Suppressor macrophage treated with lipopolysaccharide for 1 hour (primary cell): ENCODE results near the gene WDR1.
"Not testable (repeated sequence)": the region's sequence is repeated elsewhere in the genome, so short reads cannot be mapped to it uniquely, and the experiment has no call there.

Source experiments
- DNase-seq, 3 donors: peaks; one replicate each; pipeline ENCODE4 v3.0.0-alpha.2; 2020 to 2022

Gene WDR1

GRCh38 chr4:10131202-10131601, 14.6 kb upstream of the WDR1 start:
- no peak for DNase-seq

DNA sequence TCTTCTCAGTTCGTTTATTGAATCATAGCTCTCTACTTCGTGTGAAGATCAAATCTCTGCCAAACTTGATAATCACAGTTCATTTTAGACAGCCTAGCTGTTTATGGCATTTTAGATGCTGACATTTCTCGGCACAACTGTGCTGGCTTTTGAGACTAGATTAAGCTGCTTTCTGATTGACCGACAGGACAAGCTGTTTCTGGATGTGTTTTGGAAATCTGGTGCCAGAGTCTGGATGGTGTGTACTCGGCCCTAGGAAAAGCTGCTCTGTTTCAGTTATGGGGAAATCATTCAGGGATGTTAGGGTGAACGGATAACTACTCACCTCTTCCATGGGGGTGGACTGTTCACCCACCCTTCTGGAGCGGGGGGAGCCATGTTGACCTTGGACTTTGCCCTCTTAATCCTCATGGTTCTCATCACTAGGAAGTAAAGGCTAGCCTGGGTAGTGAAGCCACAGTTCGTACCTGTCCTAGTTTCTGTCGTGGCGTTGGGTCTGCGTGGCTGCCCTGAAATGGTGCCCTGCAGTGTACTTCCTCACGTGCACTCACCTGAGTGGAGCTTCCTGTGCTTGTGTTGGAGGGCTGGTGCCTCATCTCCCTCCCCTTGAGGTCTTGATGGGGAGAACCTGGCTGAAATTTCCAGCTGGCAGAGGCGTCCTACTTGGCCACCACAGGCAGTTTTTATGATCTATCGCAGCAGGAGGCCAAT, 13.7 kb upstream of the WDR1 start:
- no peak for DNase-seq

GRCh38 chr4:10129196-10130177, 12.9 kb upstream of the WDR1 start:
- DNase-seq: no peak

DNA sequence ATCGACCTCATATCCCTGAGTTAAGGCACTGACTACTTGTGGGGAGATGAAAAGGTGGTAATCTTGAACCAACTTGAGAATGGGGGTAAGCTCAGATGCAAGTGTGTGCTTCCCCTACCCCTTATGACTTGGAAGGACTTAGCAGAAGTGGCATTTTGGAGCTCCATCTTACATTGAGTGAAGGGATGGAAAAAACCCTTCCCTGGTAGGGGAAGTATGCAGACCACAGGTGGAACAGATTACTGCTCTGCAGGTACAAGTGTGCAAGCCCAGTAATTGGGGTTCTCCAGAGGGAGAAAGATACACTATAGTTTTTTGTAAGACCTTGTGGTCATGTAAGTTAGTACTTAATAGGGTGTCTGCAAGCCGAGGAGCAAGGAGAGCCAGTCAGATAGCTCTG, 12.2 kb upstream of the WDR1 start:
- no peak for DNase-seq

GRCh38 chr4:10127531-10127930, 10.9 kb upstream of the WDR1 start:
- not testable (repeated sequence) for DNase-seq

GRCh38 chr4:10124167-10124930, 7.8 kb upstream of the WDR1 start:
- peak in 1 of 3 donors; percentile 13 for DNase-seq

- DNase-seq: peak in 1 of 3 donors; percentile 13
These were observed 6.9 kb upstream of the WDR1 start for GRCh38 chr4:10123227-10124101.

DNA sequence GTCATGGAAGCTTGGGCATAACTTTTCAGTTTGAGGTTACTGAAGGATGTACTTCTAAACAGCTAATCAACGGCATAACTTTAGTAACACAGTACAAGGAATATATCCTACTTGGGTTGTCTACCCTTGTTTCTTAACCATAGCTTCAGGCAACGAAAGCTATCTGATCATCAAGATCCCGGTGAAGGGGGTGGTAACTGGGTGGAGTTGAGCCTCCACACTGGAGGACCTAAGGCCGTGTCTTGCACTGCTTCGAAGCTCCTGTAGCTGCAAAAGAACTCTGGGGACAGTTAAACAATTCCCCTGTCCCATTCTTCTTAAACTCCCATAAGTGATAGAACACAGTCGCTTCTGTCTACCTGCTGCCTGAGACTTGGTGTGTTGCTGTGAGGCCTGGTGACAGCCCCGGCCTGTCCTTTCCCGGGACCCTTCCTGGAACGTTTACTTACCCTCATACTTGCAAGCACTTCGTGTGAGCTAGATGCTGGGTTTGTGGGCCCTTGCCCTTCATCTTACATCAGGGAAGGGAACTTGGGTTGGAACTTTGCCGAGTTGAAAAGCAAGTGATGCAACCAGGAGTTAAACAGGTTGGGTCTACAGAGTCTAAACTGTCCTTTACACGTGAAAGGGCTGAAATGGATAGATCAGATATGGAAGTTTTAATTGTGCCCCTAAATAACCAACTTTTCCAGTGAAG, 5.8 kb upstream of the WDR1 start:
- no peak for DNase-seq

DNA sequence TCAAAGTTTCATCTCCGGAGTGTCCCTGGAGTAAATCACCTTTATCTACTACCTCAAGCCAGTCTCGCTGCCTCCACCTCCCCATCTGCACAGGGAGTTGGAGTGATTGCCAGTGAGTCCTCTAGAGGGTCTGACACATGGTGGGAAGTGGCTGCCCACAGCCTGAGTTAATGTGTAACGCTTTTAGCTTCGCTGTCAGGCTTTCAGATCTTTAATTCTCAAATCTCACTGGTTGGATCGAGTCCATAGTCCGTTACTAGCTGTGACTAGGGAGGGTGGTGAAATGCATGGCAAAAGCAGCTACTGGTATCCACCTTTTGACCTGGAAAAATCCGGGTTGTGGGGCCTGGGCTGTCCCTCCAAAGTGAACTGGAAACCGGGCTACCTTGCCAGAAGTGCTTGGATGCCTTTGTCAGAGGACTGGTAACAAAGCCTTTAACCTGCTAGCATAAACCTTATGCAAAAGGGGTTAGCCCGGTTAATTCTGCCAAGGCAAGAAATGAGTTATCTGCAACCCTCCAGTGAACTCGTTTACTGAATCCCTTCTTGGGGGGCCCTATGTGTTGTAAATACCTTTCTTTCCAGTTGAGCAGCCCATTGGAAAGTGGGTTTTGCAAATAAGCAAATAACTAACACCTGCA, 5.1 kb upstream of the WDR1 start:
- no peak for DNase-seq

DNA sequence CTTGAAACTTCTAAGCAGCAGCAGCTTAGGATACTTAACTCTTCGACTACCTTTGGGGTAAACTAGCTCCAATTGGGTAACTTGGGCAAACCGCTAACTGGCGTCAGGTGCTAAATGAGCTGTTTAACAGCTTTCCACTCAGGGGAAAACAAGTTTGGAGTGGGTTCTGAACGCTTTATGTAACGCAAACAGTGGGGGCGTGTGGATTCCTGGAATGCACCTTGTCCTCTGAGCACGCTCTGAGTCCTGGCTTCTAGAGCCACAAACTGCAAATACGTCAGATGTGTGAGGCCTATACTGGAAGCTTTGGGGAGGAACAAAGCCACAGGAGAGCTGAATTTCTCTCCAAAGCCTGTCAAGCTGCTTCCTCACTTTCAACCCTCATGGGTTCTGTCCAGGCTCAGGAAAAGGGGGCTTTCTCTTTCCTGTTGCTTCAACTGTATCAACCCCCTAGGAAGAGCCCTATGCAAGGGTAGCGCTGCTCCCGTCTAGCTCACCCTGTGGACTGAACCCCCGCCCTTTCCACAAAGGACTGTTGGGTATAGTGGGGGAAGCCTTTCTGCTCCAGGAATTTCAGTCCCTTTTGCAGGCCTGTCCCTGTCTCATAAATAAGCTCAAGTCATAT, 4.5 kb upstream of the WDR1 start:
- no peak for DNase-seq

- no peak for DNase-seq
These were observed 3.2 kb upstream of the WDR1 start for GRCh38 chr4:10119773-10120172.

DNA sequence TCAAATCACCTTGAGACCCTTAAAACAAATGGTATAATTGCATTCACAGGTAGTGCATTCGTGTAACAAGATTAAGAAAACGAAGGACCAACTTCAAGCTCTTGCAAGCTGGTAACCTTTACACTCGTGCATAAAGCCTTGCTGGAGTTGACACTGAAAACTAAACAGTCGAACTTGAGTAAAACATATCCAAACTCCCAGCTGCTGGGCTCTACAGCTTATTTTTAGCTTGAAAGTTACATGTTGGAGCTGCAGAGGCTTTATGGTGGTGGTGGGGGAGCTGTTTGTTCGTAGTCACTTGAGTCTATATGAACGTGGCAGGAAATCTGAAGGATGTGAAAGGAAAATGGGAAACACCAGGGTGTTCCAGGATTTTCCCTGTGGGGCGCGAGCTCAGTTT, 2.7 kb upstream of the WDR1 start:
- DNase-seq: no peak

DNA sequence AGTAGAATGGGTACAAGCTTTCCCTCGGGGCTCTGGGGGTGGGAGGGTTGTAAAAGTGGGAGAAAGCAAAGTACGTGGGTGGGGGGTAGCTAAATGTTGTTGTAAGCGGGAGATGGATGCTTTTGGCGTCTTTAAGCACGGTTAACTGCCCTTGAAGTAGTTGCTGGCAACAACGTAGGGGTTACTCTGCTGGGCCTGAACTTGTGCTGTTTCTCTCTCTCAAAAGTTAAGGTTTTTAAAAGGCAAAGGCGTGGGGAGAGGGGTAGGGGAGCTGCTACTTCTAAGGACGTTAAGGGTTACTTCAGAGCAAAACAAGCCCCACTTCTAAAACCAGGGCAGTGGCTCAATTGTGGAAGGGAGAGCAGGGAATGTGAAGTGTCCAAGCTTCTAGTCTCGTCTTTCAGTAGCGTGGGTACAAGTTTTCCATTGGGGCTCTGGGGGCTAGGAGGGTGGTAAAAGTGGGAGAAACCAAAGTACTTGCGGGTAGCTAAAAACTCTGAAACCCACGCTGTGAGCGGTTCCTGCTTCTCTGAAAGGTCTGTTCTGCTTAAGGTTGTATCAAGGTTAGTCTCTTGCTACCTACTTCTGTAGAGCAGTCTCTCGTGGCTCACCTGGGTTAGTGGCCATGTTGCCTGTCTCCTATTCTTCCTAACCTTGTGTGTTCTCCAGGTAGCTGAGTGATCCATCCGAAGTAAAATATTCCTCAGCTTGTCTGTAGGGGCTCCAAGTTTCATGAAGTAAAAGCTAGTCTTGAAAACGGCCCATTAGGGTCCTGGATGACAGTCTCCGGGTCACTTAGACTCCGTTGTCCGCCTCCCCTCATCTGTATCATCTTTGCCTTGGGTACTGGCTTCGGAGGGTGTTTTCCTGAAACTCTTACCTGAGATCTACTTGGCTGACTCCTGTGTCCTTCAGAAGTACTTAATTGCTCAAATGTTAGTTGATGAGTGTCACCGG, 1.7 kb upstream of the WDR1 start:
- no peak for DNase-seq

DNA sequence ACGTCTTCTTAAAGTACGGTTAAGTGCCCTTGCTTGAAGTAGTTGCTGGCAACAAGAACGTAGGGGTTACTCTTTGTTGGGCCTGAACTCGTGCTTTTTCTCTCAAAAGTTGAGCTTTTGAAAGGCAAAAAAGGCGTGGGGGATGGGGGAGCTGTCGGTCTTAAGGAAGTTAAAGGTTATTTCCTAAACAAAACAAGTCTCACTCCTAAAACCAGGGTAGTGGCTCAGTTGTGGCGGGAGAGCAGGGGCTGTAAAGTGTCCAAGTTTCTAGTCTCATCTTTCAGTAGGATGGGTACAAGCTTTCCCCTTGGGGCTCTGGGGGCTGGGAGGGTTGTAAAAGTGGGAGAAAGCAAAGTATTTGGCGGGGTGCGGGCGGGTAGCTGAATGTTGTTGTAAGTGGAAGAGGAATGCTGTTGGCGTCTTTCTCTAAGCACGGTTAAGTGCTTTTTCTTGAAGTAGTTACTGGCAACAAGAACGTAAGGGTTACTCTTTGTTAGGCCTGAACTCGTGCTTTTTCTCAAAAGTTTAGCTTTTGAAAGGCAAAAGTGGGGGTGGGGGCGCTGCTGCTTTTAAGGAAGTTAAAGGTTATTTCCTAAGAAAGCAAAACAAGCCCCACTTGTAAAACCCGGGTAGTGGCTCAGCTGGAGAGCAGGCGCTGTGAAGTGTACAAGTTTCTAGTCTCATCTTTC, 904 bp upstream of the WDR1 start:
- DNase-seq: peak; percentile 73 to 80 (median 76)

DNA sequence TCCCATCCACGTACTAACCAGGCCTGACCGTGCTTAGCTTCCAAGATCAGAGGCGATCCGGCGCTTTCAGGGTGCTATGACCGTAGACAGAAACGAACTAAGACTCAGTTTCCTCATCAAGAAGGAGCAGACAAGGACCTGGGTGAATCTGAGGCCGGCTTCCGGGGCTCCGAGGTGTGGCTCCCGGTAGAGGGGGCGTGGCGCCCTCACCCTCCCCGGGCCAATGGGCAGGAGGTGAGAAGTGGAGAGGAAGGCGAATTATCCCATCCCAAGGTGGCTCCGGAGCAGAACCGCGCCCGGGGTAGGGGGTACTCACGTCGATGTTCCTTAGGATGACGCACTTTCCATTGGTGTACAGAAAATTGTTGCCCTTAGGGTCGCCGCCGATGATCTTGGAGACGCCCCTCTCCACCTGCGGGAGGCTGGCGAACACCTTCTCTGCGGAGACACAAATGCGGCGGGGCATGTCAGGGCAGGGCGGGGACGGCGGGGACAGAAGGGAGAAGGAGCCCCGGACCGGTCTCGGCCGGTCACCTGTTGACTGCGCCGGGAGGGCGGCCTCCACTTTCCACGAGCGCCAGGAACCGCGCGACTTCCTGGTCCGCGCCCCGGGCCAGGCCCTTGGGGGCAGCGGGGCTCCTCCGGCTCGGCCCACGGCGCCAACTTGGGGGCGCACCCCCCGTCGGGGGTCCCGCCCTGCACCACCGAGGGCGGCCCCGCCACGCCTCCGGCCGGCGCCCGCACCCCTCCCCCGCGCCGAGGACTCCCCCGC, 616 bp downstream of the WDR1 start:
- peak; percentile 56 to 72 (median 59) for DNase-seq

DNA sequence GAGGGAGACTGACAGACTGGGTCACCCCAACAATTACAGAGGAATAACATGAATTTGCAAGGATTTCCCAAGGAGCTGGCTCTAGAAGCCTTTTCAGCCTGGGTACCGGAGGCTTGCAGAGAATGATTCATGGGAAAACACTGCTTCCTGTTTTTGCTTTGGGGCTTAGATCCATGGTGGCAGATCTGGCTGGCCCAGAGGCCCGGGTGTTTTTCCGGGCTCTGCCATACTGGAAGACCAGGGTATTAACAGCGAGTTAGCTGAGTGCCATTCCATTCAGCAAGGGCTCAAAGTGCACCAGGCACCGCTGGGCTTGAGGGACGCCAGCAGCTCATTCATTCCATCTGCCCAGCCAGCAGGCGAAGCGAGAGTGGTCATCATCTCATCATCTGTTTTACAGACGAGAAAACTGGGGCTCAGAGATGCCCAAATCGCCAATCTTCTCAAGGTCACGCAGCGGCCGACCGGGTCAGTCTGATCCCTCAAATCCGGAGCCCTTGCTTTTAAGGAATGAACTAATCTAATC, 1.3 kb downstream of the WDR1 start:
- DNase-seq: peak; percentile 90 to 95 (median 94)

- no peak for DNase-seq
These were observed 2.0 kb downstream of the WDR1 start for GRCh38 chr4:10114607-10115006.

- DNase-seq: no peak
These were observed 2.5 kb downstream of the WDR1 start for GRCh38 chr4:10114147-10114546.
